ENCODE results near the gene NOL4. TPM values are rescaled to one million over a fixed set of nuclear protein-coding genes. Genes with fewer than 3 reads are reported as not detected.

NOL4 gene
- total RNA-seq, 4 donors from 2014 or later: 0.08 TPM; not detected in 3

DNA sequence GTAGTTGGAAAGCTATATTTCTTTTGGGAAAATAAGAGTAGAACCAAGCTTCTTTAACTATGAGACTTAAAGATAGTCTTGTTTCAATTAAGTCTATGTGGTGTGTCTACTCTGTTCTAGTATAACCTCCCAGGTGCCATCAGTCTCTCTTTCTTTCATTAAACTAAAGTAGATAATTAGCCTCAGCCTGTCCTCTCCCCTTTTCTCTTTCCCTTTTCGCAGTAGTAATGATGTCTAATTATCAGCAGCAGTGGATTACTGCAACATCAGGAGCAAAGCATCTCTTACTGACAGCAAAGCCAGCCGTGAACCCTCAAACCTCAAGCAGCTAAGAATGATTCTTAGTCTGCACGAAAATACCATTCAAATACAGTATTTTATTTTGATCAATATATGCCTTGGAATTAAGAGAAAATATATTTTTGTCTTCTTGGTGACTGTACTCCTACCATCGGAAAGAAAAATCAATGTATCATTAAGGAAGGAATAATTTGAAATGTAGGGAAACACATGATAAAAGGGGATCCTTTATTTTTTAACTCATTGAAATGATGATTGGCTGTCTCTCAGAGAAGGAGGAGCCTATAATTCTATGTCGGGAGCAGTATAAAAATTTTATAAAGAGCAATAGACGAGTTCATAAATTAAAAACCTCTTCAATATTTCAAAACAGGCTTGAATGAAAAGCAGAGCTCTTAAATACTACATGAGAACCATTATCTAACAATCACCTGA lies 4.5 kb downstream of the NOL4 start:
- H3K9me3 ChIP-seq: no peaks in the 10 kb centered on the region
- peaks cover 0 to 38% (median 27%) of the 10 kb centered on the region in 3 donors for H3K4me1 ChIP-seq
- TF ChIP-seq, protein P1, sequence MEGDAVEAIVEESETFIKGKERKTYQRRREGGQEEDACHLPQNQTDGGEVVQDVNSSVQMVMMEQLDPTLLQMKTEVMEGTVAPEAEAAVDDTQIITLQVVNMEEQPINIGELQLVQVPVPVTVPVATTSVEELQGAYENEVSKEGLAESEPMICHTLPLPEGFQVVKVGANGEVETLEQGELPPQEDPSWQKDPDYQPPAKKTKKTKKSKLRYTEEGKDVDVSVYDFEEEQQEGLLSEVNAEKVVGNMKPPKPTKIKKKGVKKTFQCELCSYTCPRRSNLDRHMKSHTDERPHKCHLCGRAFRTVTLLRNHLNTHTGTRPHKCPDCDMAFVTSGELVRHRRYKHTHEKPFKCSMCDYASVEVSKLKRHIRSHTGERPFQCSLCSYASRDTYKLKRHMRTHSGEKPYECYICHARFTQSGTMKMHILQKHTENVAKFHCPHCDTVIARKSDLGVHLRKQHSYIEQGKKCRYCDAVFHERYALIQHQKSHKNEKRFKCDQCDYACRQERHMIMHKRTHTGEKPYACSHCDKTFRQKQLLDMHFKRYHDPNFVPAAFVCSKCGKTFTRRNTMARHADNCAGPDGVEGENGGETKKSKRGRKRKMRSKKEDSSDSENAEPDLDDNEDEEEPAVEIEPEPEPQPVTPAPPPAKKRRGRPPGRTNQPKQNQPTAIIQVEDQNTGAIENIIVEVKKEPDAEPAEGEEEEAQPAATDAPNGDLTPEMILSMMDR (IDR thresholded peaks at IDR 0.05): no peak
- TF ChIP-seq POLR2AphosphoS5 (IDR thresholded peaks at IDR 0.05) (no peak), POLR2A (IDR thresholded peaks at IDR 0.05) (no peak), EP300 (IDR thresholded peaks at IDR 0.05) (no peak)
- H3K4me3 ChIP-seq: no peak overlapping the region
- no peak overlapping the region for H3K27ac ChIP-seq
- no peak for ATAC-seq
- peaks cover 63% of the 10 kb centered on the region for H3K27me3 ChIP-seq
- 65 to 70% methylated on average over 5 to 6 of the region's 6 CpGs for WGBS, 2 donors (ENCODE audit: low coverage in 1 of 2)
- no peaks in the 10 kb centered on the region for H3K36me3 ChIP-seq

DNA sequence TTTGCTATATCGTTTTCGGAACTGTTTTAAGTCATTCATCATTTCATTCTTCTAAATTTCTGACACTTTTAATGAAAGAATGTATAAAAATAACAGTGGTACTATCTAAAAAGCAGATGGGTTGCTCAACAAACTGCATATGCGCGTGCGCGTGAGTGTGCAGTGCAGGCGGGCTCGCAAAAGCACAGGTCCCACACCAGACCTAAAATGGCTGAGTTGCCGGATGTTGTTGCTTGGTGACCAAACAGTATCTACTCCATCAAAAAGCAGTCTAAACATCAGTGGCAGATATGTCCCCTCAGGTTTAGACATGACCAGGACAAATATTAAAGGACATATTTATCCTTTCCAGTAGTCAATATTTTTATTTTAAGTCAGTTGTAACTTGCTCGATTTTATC lies 5.1 kb downstream of the NOL4 start:
- Histone ChIP-seq H3K4me3 (no peak overlapping the region), H3K27ac (no peak overlapping the region), H3K27me3 (peaks cover 57% of the 10 kb centered on the region), H3K4me1 (peaks cover 0 to 32% (median 23%) of the 10 kb centered on the region in 3 donors), H3K36me3 (no peaks in the 10 kb centered on the region), H3K9me3 (no peaks in the 10 kb centered on the region)
- no peak for ATAC-seq
- 88 to 90% methylated on average over 10 of the region's 10 CpGs for WGBS, 2 donors (ENCODE audit: low coverage in 1 of 2)
- TF ChIP-seq, protein P1 (IDR thresholded peaks at IDR 0.05): no peak
- no peak for TF ChIP-seq POLR2A (IDR thresholded peaks at IDR 0.05)
- no peak for TF ChIP-seq EP300 (IDR thresholded peaks at IDR 0.05)
- TF ChIP-seq POLR2AphosphoS5 (IDR thresholded peaks at IDR 0.05): no peak

DNA sequence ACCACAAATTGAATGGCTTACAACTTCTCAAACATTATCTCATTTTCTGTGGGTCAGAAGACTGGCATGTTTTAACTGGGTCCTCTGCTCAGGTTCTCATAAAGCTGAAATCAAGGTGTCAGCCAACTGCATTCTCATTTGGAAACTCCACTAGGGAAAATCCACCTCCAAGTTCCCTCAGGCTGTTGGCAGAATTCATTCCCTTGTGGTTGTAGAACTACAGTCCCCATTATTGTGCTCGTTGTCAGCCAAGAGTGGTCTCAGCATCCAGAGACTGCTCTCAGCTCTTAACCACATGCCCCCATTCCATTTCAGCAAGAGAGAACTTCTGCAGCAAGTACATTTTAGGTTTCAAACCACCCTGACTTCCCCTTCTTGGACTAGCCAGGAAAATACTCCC lies 12.2 kb downstream of the NOL4 start:
- H3K4me1 ChIP-seq: no peaks in the 10 kb centered on the region
- no peaks in the 10 kb centered on the region for H3K36me3 ChIP-seq
- 50 to 83% methylated on average over 1 of the region's 1 CpG for WGBS, 2 donors (ENCODE audit: low coverage in 1 of 2)
- no peaks in the 10 kb centered on the region for H3K9me3 ChIP-seq
- no peak overlapping the region for H3K27ac ChIP-seq
- no peak for ATAC-seq
- no peak overlapping the region for H3K4me3 ChIP-seq
- H3K27me3 ChIP-seq: peaks cover 4% of the 10 kb centered on the region
- TF ChIP-seq POLR2A (IDR thresholded peaks at IDR 0.05) (no peak), EP300 (IDR thresholded peaks at IDR 0.05) (no peak), POLR2AphosphoS5 (IDR thresholded peaks at IDR 0.05) (no peak)
- TF ChIP-seq, protein P1 (IDR thresholded peaks at IDR 0.05): no peak

DNA sequence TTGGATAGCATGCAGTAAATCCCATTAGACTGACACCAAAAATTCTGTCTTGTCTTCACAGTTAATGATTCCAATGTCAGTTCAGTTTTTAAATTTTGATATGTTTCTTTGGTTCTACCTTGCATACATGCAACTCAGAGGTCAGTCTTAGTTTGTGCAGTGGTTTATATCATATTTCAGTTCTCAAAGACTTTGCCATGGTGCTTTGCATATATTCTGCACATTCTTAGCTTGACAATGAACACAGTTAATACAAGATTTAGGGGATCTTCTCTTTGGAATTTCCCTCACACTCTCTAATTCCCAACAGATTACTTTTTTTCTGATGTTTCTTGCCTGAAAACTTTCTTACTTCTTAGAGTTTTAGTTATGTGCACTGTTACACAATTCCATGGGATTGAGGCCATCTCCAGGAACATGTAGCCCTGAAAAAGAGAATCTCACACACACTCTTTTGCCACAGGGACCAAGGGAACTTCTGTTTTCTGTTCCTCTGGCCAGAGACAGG lies 17.3 kb downstream of the NOL4 start:
- Histone ChIP-seq H3K27ac (no peak overlapping the region), H3K9me3 (no peaks in the 10 kb centered on the region), H3K36me3 (no peaks in the 10 kb centered on the region), H3K4me3 (no peak overlapping the region), H3K4me1 (no peaks in the 10 kb centered on the region), H3K27me3 (no peaks in the 10 kb centered on the region)
- TF ChIP-seq, protein P1 (IDR thresholded peaks at IDR 0.05): no peak
- TF ChIP-seq POLR2AphosphoS5 (IDR thresholded peaks at IDR 0.05): no peak
- TF ChIP-seq EP300 (IDR thresholded peaks at IDR 0.05): no peak
- TF ChIP-seq POLR2A (IDR thresholded peaks at IDR 0.05): no peak
- ATAC-seq: no peak

DNA sequence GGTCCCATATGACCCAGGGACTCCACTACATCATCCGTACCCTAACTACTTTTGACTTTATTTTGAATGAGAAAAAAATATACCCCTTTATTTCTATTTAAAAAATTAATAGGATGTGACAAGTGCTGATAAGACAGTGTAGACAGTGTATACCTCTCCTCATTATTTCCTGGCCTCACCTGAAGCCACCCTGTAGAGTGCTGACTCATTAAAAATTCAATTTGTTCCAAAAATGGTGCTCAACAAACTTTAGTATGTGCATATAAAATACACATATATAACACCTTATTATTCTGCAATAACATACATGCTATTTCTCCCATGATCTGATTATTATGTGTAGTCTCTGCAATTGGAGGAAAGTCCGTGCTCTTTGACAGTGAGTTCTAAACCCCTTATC lies 20.8 kb downstream of the NOL4 start:
- WGBS, 2 donors (ENCODE audit: low coverage in 1 of 2): 63 to 77% methylated on average over 2 of the region's 2 CpGs
- H3K4me3 ChIP-seq: no peak overlapping the region
- H3K27me3 ChIP-seq: no peaks in the 10 kb centered on the region
- no peak for ATAC-seq
- H3K27ac ChIP-seq: no peak overlapping the region
- no peak for TF ChIP-seq POLR2A (IDR thresholded peaks at IDR 0.05)
- no peak for TF ChIP-seq POLR2AphosphoS5 (IDR thresholded peaks at IDR 0.05)
- no peak for TF ChIP-seq EP300 (IDR thresholded peaks at IDR 0.05)
- TF ChIP-seq, protein P1 (IDR thresholded peaks at IDR 0.05): no peak
- H3K4me1 ChIP-seq: no peaks in the 10 kb centered on the region
- H3K9me3 ChIP-seq: peaks cover 0 to 2% (median 0%) of the 10 kb centered on the region in 3 donors
- no peaks in the 10 kb centered on the region for H3K36me3 ChIP-seq

Measured in gastroesophageal sphincter (tissue), 4 donors.